DND-41 (cell line): ENCODE data around the gene CD109.

Source experiments
- CTCF ChIP-seq: IDR thresholded peaks from 2 replicates; pipeline ENCODE4 v1.5.1; 2012; ENCODE audit warnings: borderline replicate concordance, low read length, moderate library complexity, mild to moderate bottlenecking; ENCODE audit not compliant: poor library complexity, severe bottlenecking; ENCODE audit errors: extremely low read depth
- EZH2 ChIP-seq: IDR thresholded peaks from 3 replicates; pipeline ENCODE4 v1.6.1; 2012; ENCODE audit warnings: borderline replicate concordance, low read depth, mild to moderate bottlenecking, moderate library complexity, low read length, inconsistent platforms; ENCODE audit not compliant: severe bottlenecking

- TF ChIP-seq CTCF (no peak), EZH2 (no peak)
These were observed 38.9 kb downstream of the CD109 start for GRCh38 chr6:73734832-73735453.
